ENCODE results near the gene DPH7.
"Not testable (repeated sequence)": the region's sequence is repeated elsewhere in the genome, so short reads cannot be mapped to it uniquely, and the experiment has no call there.

Gene DPH7

GRCh38 chr9:137530331-137530730 is 48.4 kb downstream of the DPH7 start:
- no peak overlapping the region for H3K27ac ChIP-seq

GRCh38 chr9:137524981-137525317 is 53.8 kb downstream of the DPH7 start:
- no peak overlapping the region for H3K27ac ChIP-seq
- no peak overlapping the region for H3K4me3 ChIP-seq

More at GRCh38 chr9:137530331-137530730, 48.4 kb downstream of the DPH7 start:
- no peak overlapping the region for H3K4me3 ChIP-seq

- Histone ChIP-seq H3K4me3 (no peak overlapping the region), H3K27ac (no peak overlapping the region)
Observed at GRCh38 chr9:137524161-137524980, 54.4 kb downstream of the DPH7 start.

GRCh38 chr9:137522746-137523455 is 55.8 kb downstream of the DPH7 start:
- no peak overlapping the region for H3K4me3 ChIP-seq
- no peak overlapping the region for H3K27ac ChIP-seq

GRCh38 chr9:137521405-137521985 is 57.2 kb downstream of the DPH7 start:
- Histone ChIP-seq H3K4me3 (no peak overlapping the region), H3K27ac (no peak overlapping the region)

GRCh38 chr9:137520614-137521404 is 57.9 kb downstream of the DPH7 start:
- H3K27ac ChIP-seq: no peak overlapping the region
- H3K4me3 ChIP-seq: no peak overlapping the region

GRCh38 chr9:137519553-137519952 is 59.2 kb downstream of the DPH7 start:
- Histone ChIP-seq H3K27ac (no peak overlapping the region), H3K4me3 (no peak overlapping the region)

GRCh38 chr9:137518661-137519459 is 59.9 kb downstream of the DPH7 start:
- not testable (repeated sequence) for H3K4me3 ChIP-seq, H3K27ac ChIP-seq

GRCh38 chr9:137516144-137516917 is 62.4 kb downstream of the DPH7 start:
- Histone ChIP-seq H3K27ac (no peak overlapping the region), H3K4me3 (no peak overlapping the region)

- no peak overlapping the region for H3K27ac ChIP-seq
- H3K4me3 ChIP-seq: no peak overlapping the region
Observed at GRCh38 chr9:137515338-137515724, 63.4 kb downstream of the DPH7 start.

GRCh38 chr9:137514691-137515337 is 63.9 kb downstream of the DPH7 start:
- H3K27ac ChIP-seq: no peak overlapping the region

GRCh38 chr9:137513801-137514570 is 64.7 kb downstream of the DPH7 start:
- not testable (repeated sequence) for H3K27ac ChIP-seq, H3K4me3 ChIP-seq

More at GRCh38 chr9:137514691-137515337, 63.9 kb downstream of the DPH7 start:
- no peak overlapping the region for H3K4me3 ChIP-seq

- H3K27ac ChIP-seq, H3K4me3 ChIP-seq: not testable (repeated sequence)
Observed at GRCh38 chr9:137513136-137513535, 65.6 kb downstream of the DPH7 start.

GRCh38 chr9:137511758-137512463 is 66.8 kb downstream of the DPH7 start:
- no peak overlapping the region for H3K27ac ChIP-seq
- H3K4me3 ChIP-seq: no peak overlapping the region

- not testable (repeated sequence) for H3K27ac ChIP-seq, H3K4me3 ChIP-seq
Observed at GRCh38 chr9:137511126-137511525, 67.6 kb downstream of the DPH7 start.

GRCh38 chr9:137509198-137509597 is 69.5 kb downstream of the DPH7 start:
- no peak overlapping the region for H3K4me3 ChIP-seq
- no peak overlapping the region for H3K27ac ChIP-seq

GRCh38 chr9:137506702-137507171 is 72.0 kb downstream of the DPH7 start:
- Histone ChIP-seq H3K4me3 (no peak overlapping the region), H3K27ac (no peak overlapping the region)

Measured in skin epidermis (tissue), 12 donors.